Liver (tissue), 9 donors: ENCODE data around the gene ZNF132. TPM values are rescaled to one million over a fixed set of nuclear protein-coding genes. Genes with fewer than 3 reads are reported as not detected.
A peak's percentile ranks its signal among the peaks of the same experiment; 100 is the strongest.

Experiments used
- DNase-seq: peaks from one replicate; pipeline ENCODE4 v3.0.0-alpha.2; 2017; ENCODE audit warnings: low spot score
- H3K27ac ChIP-seq, 2 donors: one replicate each; pipeline ENCODE4 v1.7.0; 2013; ENCODE audit warnings: inconsistent platforms in 2 of 2, low read length in 2 of 2, control low read depth in 1 of 2, low read depth in 1 of 2, mild to moderate bottlenecking in 1 of 2
- H3K27me3 ChIP-seq, 4 donors: one replicate each; pipeline versions ENCODE4 v1.6.1 to v1.7.0; 2013; ENCODE audit warnings: low read length in 3 of 4, inconsistent platforms in 1 of 4, mild to moderate bottlenecking in 1 of 4, moderate library complexity in 1 of 4; ENCODE audit not compliant: control insufficient read depth in 4 of 4, insufficient read depth in 4 of 4
- H3K36me3 ChIP-seq, 4 donors: one replicate each; pipeline versions ENCODE4 v1.6.1 to v1.7.0; 2013; ENCODE audit warnings: low read length in 3 of 4, mild to moderate bottlenecking in 3 of 4, low read depth in 1 of 4, moderate library complexity in 1 of 4; ENCODE audit not compliant: control insufficient read depth in 4 of 4, insufficient read depth in 3 of 4
- H3K4me1 ChIP-seq, 4 donors: one replicate each; pipeline versions ENCODE4 v1.6.1 to v1.7.0; 2013; ENCODE audit warnings: low read length in 3 of 4, mild to moderate bottlenecking in 3 of 4, moderate library complexity in 1 of 4; ENCODE audit not compliant: control insufficient read depth in 4 of 4, insufficient read depth in 4 of 4
- H3K4me3 ChIP-seq, 3 donors: one replicate each; pipeline versions ENCODE4 v1.6.1 to v1.7.0; 2013; ENCODE audit warnings: low read length in 3 of 3, control low read depth in 1 of 3, low read depth in 1 of 3, mild to moderate bottlenecking in 1 of 3
- H3K9ac ChIP-seq, 2 donors: one replicate each; pipeline ENCODE4 v1.7.0; 2013; ENCODE audit warnings: low read length in 2 of 2, mild to moderate bottlenecking in 2 of 2, moderate library complexity in 2 of 2, control low read depth in 1 of 2, low read depth in 1 of 2
- H3K9me3 ChIP-seq, 4 donors: one replicate each; pipeline versions ENCODE4 v1.6.1 to v1.7.0; 2013; ENCODE audit warnings: low read length in 3 of 4; ENCODE audit not compliant: control insufficient read depth in 4 of 4
- ATF3 ChIP-seq: IDR thresholded peaks from 2 replicates; pipeline ENCODE4 v1.6.1; 2016; ENCODE audit warnings: antibody characterized with exemption
- CTCF ChIP-seq: fragments of 150-350 bp; IDR thresholded peaks from 2 replicates; pipeline ENCODE4 v1.5.1; 2017; ENCODE audit warnings: improper control_type of control experiment, low read depth, low read length; ENCODE audit not compliant: missing input control
- EGR1 ChIP-seq, 2 donors: IDR thresholded peaks; 2 replicates each; pipeline ENCODE4 v1.6.1; 2016 to 2018; ENCODE audit warnings: antibody characterized with exemption in 2 of 2, low read depth in 2 of 2
- FOXA1 ChIP-seq: IDR thresholded peaks from 2 replicates; pipeline ENCODE4 v1.6.1; 2016; ENCODE audit warnings: antibody characterized with exemption
- FOXA2 ChIP-seq: IDR thresholded peaks from 2 replicates; pipeline ENCODE4 v1.6.1; 2016; ENCODE audit warnings: antibody characterized with exemption
- GABPA ChIP-seq, 2 donors: IDR thresholded peaks in 1 of 2; conservative IDR thresholded peaks in 1 of 2; 2 replicates each; pipeline ENCODE4 v1.6.1; 2016; ENCODE audit warnings: antibody characterized with exemption in 2 of 2, mild to moderate bottlenecking in 1 of 2, moderate library complexity in 1 of 2
- HNF4A ChIP-seq, 2 donors: conservative IDR thresholded peaks; 2 replicates each; pipeline ENCODE4 v1.6.1; 2016; ENCODE audit warnings: antibody characterized with exemption in 2 of 2, mild to moderate bottlenecking in 2 of 2
- HNF4G ChIP-seq: IDR thresholded peaks from 2 replicates; pipeline ENCODE4 v1.6.1; 2016; ENCODE audit warnings: antibody characterized with exemption
- JUND ChIP-seq, 2 donors: IDR thresholded peaks; 2 replicates each; pipeline ENCODE4 v1.6.1; 2016; ENCODE audit warnings: antibody characterized with exemption in 2 of 2
- MAX ChIP-seq: IDR thresholded peaks from 2 replicates; pipeline ENCODE4 v1.6.1; 2016; ENCODE audit warnings: antibody characterized with exemption
- NR2F2 ChIP-seq: IDR thresholded peaks from 2 replicates; pipeline ENCODE4 v1.6.1; 2016; ENCODE audit warnings: antibody characterized with exemption
- RAD21 ChIP-seq, 2 donors: IDR thresholded peaks; 2 replicates each; pipeline ENCODE4 v1.6.1; 2016; ENCODE audit warnings: antibody characterized with exemption in 2 of 2, mild to moderate bottlenecking in 2 of 2
- REST ChIP-seq: IDR thresholded peaks from 2 replicates; pipeline ENCODE4 v1.6.1; 2016; ENCODE audit warnings: antibody characterized with exemption, mild to moderate bottlenecking
- RXRA ChIP-seq, 2 donors: IDR thresholded peaks; 2 replicates each; pipeline ENCODE4 v1.6.1; 2017 to 2018; ENCODE audit warnings: antibody characterized with exemption in 2 of 2, mild to moderate bottlenecking in 1 of 2
- SP1 ChIP-seq: IDR thresholded peaks from 2 replicates; pipeline ENCODE4 v1.6.1; 2018; ENCODE audit warnings: antibody characterized with exemption, mild to moderate bottlenecking
- TAF1 ChIP-seq: conservative IDR thresholded peaks from 2 replicates; pipeline ENCODE4 v1.6.1; 2016; ENCODE audit warnings: antibody characterized with exemption, mild to moderate bottlenecking
- YY1 ChIP-seq: IDR thresholded peaks from 2 replicates; pipeline ENCODE4 v1.6.1; 2016; ENCODE audit warnings: antibody characterized with exemption, mild to moderate bottlenecking
- ZBTB33 ChIP-seq: IDR thresholded peaks from 2 replicates; pipeline ENCODE4 v1.6.1; 2016; ENCODE audit warnings: antibody characterized with exemption
- WGBS: extraction: QIAGEN DNeasy Blood & Tissue Kit; methylation state at CpG from one replicate; pipeline ENCODE4 v1.1.7; 2013; 5-methylcytosine and 5-hydroxymethylcytosine counted together
- polyA plus RNA-seq, 2 donors: library from polyadenylated mRNA; stranded (reverse) in 1 of 2; unstranded in 1 of 2; fragments of 200-250 nt in 1 of 2; fragments of >200 nt in 1 of 2; fragmentation: Nextera tagmentation in 1 of 2; extraction: Ambion mirVana in 1 of 2; gene quantifications; one replicate each; pipeline versions ENCODE4 v1.2.1 to v1.2.3, GENCODE V29; 2013 to 2015
- total RNA-seq, 2 donors: library from RNA; depleted of rRNA; stranded (reverse); fragments of >200 nt; gene quantifications; one replicate each; pipeline ENCODE4 v1.2.3, GENCODE V29; 2014
- donor health status: healthy.
- donor health status: healthy.
- donor health status: healthy.
- donor health status: healthy.
- donor health status: healthy.

The ZNF132 gene
- total and polyA plus RNA-seq, 4 donors, result 0.64 to 2.0 (median 1.0) TPM

DNA sequence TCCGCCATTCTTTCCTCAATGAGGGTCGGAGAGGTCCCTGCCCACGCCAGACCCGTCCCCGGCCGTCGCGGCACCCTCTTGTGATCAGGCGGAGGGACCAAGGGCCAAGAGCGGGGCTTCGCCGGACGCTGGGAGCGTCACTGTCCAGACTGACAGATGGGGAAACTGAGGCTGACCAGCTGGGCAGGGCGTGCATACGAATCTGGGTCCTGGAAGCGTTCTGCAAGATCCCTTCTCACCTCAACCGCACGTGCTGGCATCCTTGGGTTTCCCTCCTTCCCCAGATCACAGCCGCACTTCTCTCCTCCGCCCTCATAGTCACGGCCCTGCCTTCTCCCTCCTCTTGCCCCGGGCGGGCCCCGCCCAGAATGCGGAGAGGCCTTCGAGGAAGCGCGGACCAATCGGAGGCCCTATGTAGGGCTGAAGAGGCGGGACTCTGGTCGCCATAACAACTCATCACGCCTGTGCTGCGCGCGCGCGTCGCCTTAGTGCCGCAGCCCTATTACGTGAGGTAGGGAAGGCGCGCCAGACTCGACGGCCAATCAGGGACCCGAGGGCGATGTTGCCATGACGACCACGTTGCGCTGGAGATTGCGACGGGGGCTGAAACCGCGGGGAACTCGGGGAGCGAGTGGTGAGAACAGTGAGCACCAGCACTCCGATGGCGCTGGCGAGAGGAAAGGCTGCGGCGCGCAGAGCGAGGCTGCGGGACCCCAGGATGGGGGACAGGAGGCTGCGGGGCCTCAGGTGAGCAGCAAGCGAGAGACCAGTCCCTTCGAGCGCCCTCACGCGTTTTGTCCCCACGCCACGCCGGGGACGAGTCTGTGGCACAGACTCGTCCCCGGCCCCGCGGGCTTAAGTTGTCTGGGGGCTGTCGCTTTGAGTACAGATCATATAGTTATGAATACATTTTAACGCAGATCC is 38.8 kb downstream of the ZNF132 start (continued):
- TF ChIP-seq ATF3 (no peak), CTCF (no peak), RXRA (IDR thresholded peaks at IDR 0.05) (peak in 1 of 2 donors; percentile 17)

DNA sequence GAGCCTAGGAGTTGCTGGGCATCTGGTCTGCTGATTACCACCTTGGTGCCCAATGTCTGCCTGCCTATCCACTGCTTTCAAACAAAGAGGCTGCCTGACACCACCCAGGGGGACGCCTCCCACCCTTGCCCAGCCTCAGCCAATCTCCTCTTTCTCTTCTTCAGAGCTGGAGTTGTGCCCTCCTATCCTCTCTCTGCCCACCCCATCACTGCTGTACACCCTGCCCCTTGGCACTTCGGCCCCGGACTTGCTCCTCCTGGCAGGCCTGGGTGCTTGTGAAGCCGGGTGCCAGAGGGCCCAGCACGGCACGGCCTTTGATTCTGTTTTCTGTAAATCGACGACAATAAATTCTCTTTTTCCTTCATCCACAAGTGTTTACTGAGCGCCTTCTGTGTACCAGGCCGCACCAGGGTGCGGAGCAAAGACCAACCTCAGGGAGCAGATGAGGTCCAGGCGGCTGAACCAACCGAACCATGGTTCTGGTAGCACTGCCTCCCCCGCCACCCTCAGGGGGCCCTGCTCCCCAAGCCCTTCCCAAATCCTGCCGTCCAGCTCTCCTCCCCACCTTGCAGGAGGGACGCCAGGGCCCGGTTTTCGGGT is 39.5 kb downstream of the ZNF132 start:
- no peaks in the 10 kb centered on the region for H3K36me3 ChIP-seq
- H3K9ac ChIP-seq, result no peak overlapping the region
- H3K9me3 ChIP-seq, result no peaks in the 10 kb centered on the region
- H3K27ac ChIP-seq, result no peak overlapping the region
- H3K27me3 ChIP-seq, result peaks cover 0 to 5% (median 0%) of the 10 kb centered on the region in 4 donors
- TF ChIP-seq REST, result no peak
- TF ChIP-seq YY1, result no peak
- no peak for TF ChIP-seq RAD21 (IDR thresholded peaks at IDR 0.05)
- no peak for TF ChIP-seq MAX
- TF ChIP-seq SP1, result no peak
- TF ChIP-seq HNF4A (conservative IDR thresholded peaks at IDR 0.05), result no peak
- no peak for TF ChIP-seq ATF3
- no peak for TF ChIP-seq TAF1
- TF ChIP-seq ZBTB33, result no peak
- TF ChIP-seq JUND (IDR thresholded peaks at IDR 0.05), result no peak
- TF ChIP-seq RXRA (IDR thresholded peaks at IDR 0.05), result no peak
- TF ChIP-seq CTCF, result no peak
- no peak for TF ChIP-seq EGR1 (IDR thresholded peaks at IDR 0.05; ENCODE audit: low read depth in 2 of 2)
- no peak for TF ChIP-seq GABPA (IDR thresholded peaks at IDR 0.05 in 1 of 2, conservative IDR thresholded peaks at IDR 0.05 in 1 of 2)
- no peak for TF ChIP-seq HNF4G
- no peak for TF ChIP-seq NR2F2
- TF ChIP-seq FOXA1, result no peak
- no peak for TF ChIP-seq FOXA2
- peak overlapping the region in 1 of 3 donors; percentile 33 for H3K4me3 ChIP-seq
- whole genome bisulfite sequencing, result 58% methylated on average over 18 of the region's 18 CpGs
- DNase-seq, result no peak
- H3K4me1 ChIP-seq, result peaks cover 6 to 22% (median 18%) of the 10 kb centered on the region in 4 donors
